Common myeloid progenitor, CD34-positive (primary cell): ENCODE data around the gene HTR2A.
A peak's percentile ranks its signal among the peaks of the same experiment; 100 is the strongest.

Experiments
- CTCF ChIA-PET: fragments of 350-600 bp; sonication (Branson Sonifier 250); formaldehyde crosslinking; loops from one replicate; lab custom pipeline; 2021; ENCODE audit warnings: antibody characterized with exemption; lab: Charles Lee
- POLR2A ChIA-PET: fragments of 350-600 bp; sonication (Branson Sonifier 250); formaldehyde crosslinking; loops from one replicate; lab custom pipeline; 2021; ENCODE audit warnings: antibody characterized with exemption; lab: Charles Lee
- DNase-seq, 3 donors: peaks; one replicate each; pipeline versions ENCODE4 v3.0.0 to v3.0.0-alpha.2; 2013
- H3K27ac ChIP-seq, 2 experiments: 1 replicate in 1 of 2; 2 replicates in 1 of 2; pipeline ENCODE4 v1.7.0; 2013; ENCODE audit warnings: inconsistent platforms in 2 of 2, low read length in 2 of 2, mild to moderate bottlenecking in 2 of 2, low read depth in 1 of 2, moderate library complexity in 1 of 2; ENCODE audit not compliant: severe bottlenecking in 2 of 2, insufficient read depth in 1 of 2, poor library complexity in 1 of 2
- H3K27me3 ChIP-seq, 5 experiments: replicated peaks in 2 of 5; 1 replicate in 3 of 5; 2 replicates in 2 of 5; pipeline versions ENCODE4 v1.6.1 to v1.7.0; 2013; ENCODE audit warnings: low read length in 4 of 5, mild to moderate bottlenecking in 2 of 5, moderate library complexity in 2 of 5, inconsistent platforms in 1 of 5; ENCODE audit not compliant: insufficient read depth in 5 of 5, control insufficient read depth in 4 of 5
- H3K36me3 ChIP-seq, 4 experiments: 1 replicate in 2 of 4; 2 replicates in 2 of 4; pipeline versions ENCODE4 v1.6.1 to v1.7.0; 2013; ENCODE audit warnings: low read length in 3 of 4, control low read depth in 1 of 4, mild to moderate bottlenecking in 1 of 4; ENCODE audit not compliant: control insufficient read depth in 4 of 4, insufficient read depth in 4 of 4
- H3K4me1 ChIP-seq, 4 experiments: 1 replicate in 3 of 4; 2 replicates in 1 of 4; pipeline versions ENCODE4 v1.6.1 to v1.7.1; 2013; ENCODE audit warnings: low read length in 3 of 4, mild to moderate bottlenecking in 3 of 4, control low read depth in 1 of 4, inconsistent platforms in 1 of 4, moderate library complexity in 1 of 4; ENCODE audit not compliant: control insufficient read depth in 4 of 4, insufficient read depth in 4 of 4; ENCODE audit errors: control extremely low read depth in 1 of 4
- H3K4me3 ChIP-seq, 7 experiments: 1 replicate in 4 of 7; 2 replicates in 3 of 7; pipeline versions ENCODE4 v1.5.1 to v1.7.0; 2013; ENCODE audit warnings: mild to moderate bottlenecking in 7 of 7, low read length in 6 of 7, moderate library complexity in 6 of 7, inconsistent platforms in 2 of 7, low read depth in 2 of 7, control low read depth in 1 of 7; ENCODE audit not compliant: insufficient read depth in 4 of 7, control insufficient read depth in 1 of 7; ENCODE audit errors: extremely low read depth in 1 of 7
- H3K9me3 ChIP-seq, 5 experiments: 1 replicate in 4 of 5; 2 replicates in 1 of 5; pipeline versions ENCODE4 v1.6.1 to v1.7.1; 2013; ENCODE audit warnings: low read length in 4 of 5, mild to moderate bottlenecking in 2 of 5, inconsistent platforms in 1 of 5, low read depth in 1 of 5, moderate library complexity in 1 of 5; ENCODE audit not compliant: control insufficient read depth in 4 of 5, insufficient read depth in 2 of 5; ENCODE audit errors: control extremely low read depth in 1 of 5
- WGBS: methylation state at CpG from one replicate; pipeline ENCODE4 v1.1.5; 2013; ENCODE audit not compliant: insufficient coverage; 5-methylcytosine and 5-hydroxymethylcytosine counted together

HTR2A gene

DNA sequence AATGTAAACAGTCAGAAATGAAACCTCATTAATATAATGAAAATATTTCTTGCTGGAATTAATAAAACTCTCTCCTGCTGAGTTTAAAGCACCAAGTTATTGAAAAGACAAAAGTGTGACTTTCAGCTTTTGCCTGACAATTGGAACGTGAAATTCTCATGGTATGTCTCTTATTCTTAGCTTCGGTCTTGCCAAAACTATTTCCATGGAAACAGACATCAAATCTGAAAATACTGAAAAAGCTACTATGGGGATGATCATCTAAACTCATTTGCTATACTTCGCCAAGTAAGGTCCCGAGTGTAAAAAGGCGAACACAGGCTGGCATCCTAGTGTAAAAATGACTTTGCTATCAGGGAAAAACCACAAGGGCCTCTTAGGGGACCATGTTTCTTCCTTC lies 22.8 kb downstream of the HTR2A start:
- 89% methylated on average over 5 of the region's 5 CpGs for whole genome bisulfite sequencing
- CTCF ChIA-PET = interaction anchor here (1.2 kb wide), 1 partner anchor 11 kb away, joined by 3 read pairs; no protein-coding TSS in a partner anchor
- POLR2A ChIA-PET = no interaction called here

GRCh38 chr13:46871557-46871956 lies 25.3 kb downstream of the HTR2A start:
- 100% methylated on average over 1 of the region's 2 CpGs for WGBS
- Histone ChIP-seq H3K27me3 (no peaks in the 10 kb centered on the region), H3K9me3 (no peaks in the 10 kb centered on the region), H3K4me3 (no peak overlapping the region), H3K36me3 (no peaks in the 10 kb centered on the region), H3K27ac (no peak overlapping the region), H3K4me1 (peaks cover 0 to 8% (median 2%) of the 10 kb centered on the region in 4 experiments)
- POLR2A ChIA-PET = no interaction called here
- CTCF ChIA-PET = interaction anchor here (1.3 kb wide), 1 partner anchor 25 kb away, joined by 3 read pairs; the partner anchor contains the start of gene HTR2A
- DNase-seq = no peak

More for the DNA sequence above, 22.8 kb downstream of the HTR2A start:
- no peak overlapping the region for H3K27ac ChIP-seq
- DNase-seq = no peak
- no peaks in the 10 kb centered on the region for H3K9me3 ChIP-seq
- H3K4me1 ChIP-seq = peaks cover 0 to 8% (median 2%) of the 10 kb centered on the region in 4 experiments
- no peaks in the 10 kb centered on the region for H3K36me3 ChIP-seq
- H3K4me3 ChIP-seq = no peak overlapping the region
- H3K27me3 ChIP-seq = no peaks in the 10 kb centered on the region

DNA sequence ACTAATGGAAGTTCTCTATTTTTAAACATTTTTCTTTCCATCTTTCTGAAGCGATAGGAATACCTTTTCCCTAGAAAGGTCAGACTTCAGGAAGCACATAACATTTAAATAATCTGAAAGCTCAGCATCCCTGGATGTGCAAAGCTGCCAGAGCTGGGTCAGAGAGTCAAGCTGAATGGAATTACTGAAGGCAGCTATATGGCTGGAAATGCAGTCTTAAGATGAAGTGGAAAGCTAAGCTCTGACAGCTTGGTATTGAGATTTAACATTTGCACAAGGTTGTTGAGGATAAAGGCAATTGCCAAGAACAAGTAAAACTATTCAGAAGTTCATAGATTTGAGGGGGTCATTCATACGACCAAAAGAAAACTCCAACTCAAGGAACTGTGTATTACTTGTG lies 28.8 kb downstream of the HTR2A start:
- H3K27me3 ChIP-seq = no peaks in the 10 kb centered on the region
- H3K4me1 ChIP-seq = peaks cover 3 to 20% (median 10%) of the 10 kb centered on the region in 4 experiments
- no peak overlapping the region for H3K27ac ChIP-seq
- POLR2A ChIA-PET = no interaction called here
- no peaks in the 10 kb centered on the region for H3K36me3 ChIP-seq
- no CpG with 5 or more reads among the region's 2 CpGs for WGBS
- no peak for DNase-seq
- H3K4me3 ChIP-seq = no peak overlapping the region
- no peaks in the 10 kb centered on the region for H3K9me3 ChIP-seq
- CTCF ChIA-PET = interaction anchor here (0.9 kb wide), 1 partner anchor 9 kb away, joined by 3 read pairs; no protein-coding TSS in a partner anchor

DNA sequence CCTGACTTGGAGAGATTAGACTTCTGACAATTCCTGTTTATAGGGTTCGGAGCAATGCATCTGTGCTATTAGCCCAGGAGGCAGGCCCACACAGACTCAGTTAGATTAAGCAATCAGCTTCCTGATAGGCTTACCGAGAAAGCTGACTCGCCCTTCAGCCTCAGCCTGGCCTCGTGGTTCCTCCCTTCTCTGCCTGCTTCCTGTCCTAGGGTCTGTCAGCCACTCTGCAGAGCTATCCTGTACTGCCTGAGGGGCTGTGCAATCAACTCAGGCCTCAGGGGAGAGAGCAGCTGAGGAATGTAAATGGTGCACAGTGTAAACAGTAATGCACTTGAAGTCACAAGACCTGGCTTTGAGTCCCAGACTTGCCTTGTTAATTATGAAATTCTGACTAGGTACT lies 30.7 kb downstream of the HTR2A start:
- H3K36me3 ChIP-seq = no peaks in the 10 kb centered on the region
- peaks cover 5 to 30% (median 18%) of the 10 kb centered on the region in 4 experiments for H3K4me1 ChIP-seq
- H3K27ac ChIP-seq = peak overlapping the region in 1 of 2 experiments; percentile 20
- no peaks in the 10 kb centered on the region for H3K27me3 ChIP-seq
- 0% methylated on average over 3 of the region's 4 CpGs for WGBS
- ChIA-PET CTCF (no interaction called here), POLR2A (interaction anchor here (0.6 kb wide), 1 partner anchor 264 kb away, joined by 3 read pairs; no protein-coding TSS in a partner anchor)
- H3K4me3 ChIP-seq = peak overlapping the region in 3 of 7 experiments; percentile 1 to 5 (median 3)
- H3K9me3 ChIP-seq = no peaks in the 10 kb centered on the region
- DNase-seq = peak; percentile 25 to 84 (median 80)

GRCh38 chr13:46864941-46865340 lies 31.9 kb downstream of the HTR2A start:
- Histone ChIP-seq H3K27me3 (no peaks in the 10 kb centered on the region), H3K36me3 (no peaks in the 10 kb centered on the region), H3K4me3 (no peak overlapping the region), H3K9me3 (no peaks in the 10 kb centered on the region), H3K4me1 (peaks cover 5 to 30% (median 18%) of the 10 kb centered on the region in 4 experiments), H3K27ac (no peak overlapping the region)
- DNase-seq = no peak
- WGBS = 100% methylated on average over 2 of the region's 3 CpGs
- POLR2A ChIA-PET = no interaction called here
- CTCF ChIA-PET = interaction anchor here (1.1 to 1.3 kb wide), 2 partner anchors 28 to 30 kb away, joined by 4 read pairs; no protein-coding TSS in a partner anchor

DNA sequence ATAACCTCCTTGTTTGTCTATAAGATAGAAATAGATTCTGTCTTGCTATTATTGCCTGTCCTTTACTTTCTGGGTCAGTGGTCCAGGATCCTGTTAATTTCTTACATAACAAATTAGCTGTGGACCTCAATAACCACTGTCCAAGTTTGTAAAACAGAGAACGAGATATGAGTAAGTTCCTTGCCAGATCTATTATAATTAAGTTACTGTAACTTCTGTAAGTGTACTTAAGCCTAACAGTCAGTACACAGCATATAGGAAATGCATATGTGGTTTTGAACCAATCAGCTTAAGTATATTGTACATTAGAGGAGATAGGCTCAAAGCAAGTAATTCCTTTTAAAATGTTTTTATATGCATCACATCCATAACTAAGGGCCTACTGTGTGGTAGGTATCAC lies 34.9 kb downstream of the HTR2A start:
- H3K4me3 ChIP-seq = no peak overlapping the region
- H3K4me1 ChIP-seq = peaks cover 5 to 30% (median 18%) of the 10 kb centered on the region in 4 experiments
- ChIA-PET POLR2A (no interaction called here), CTCF (interaction anchor here (1.1 to 2.2 kb wide), 2 partner anchors 31 to 912 kb away, joined by 3 to 5 read pairs; no protein-coding TSS in a partner anchor)
- H3K36me3 ChIP-seq = no peaks in the 10 kb centered on the region
- WGBS = no CpG with 5 or more reads among the region's 1 CpG
- peak in 1 of 3 donors; percentile 5 for DNase-seq
- no peaks in the 10 kb centered on the region for H3K9me3 ChIP-seq
- H3K27ac ChIP-seq = no peak overlapping the region
- no peaks in the 10 kb centered on the region for H3K27me3 ChIP-seq

- Histone ChIP-seq H3K9me3 (no peaks in the 10 kb centered on the region), H3K4me1 (peaks cover 0 to 24% (median 12%) of the 10 kb centered on the region in 4 experiments), H3K36me3 (no peaks in the 10 kb centered on the region), H3K4me3 (no peak overlapping the region), H3K27me3 (no peaks in the 10 kb centered on the region), H3K27ac (no peak overlapping the region)
- POLR2A ChIA-PET = no interaction called here
- CTCF ChIA-PET = no interaction called here
- no peak for DNase-seq
These were observed 36.1 kb downstream of the HTR2A start for GRCh38 chr13:46860722-46861121.
